Heart left ventricle (tissue), 16 donors: Measurements from ENCODE around the gene CYP2U1. TPM values are rescaled to one million over a fixed set of nuclear protein-coding genes. Genes with fewer than 3 reads are reported as not detected.

Experiments
- ATAC-seq, 4 donors: fragments of 200-7000 bp; cut with Tn5 transposase; one replicate each; pipeline ENCODE4 v1.9.1; 2020 to 2022; ENCODE audit warnings: moderate library complexity in 4 of 4, mild to moderate bottlenecking in 3 of 4, moderate number of reproducible peaks in 1 of 4
- DNase-seq, 5 donors: peaks; one replicate each; pipeline ENCODE4 v3.0.0-alpha.2; 2020
- H3K27ac ChIP-seq, 12 donors: fragments of 200-600 bp; sonication (generic) in 4 of 12; one replicate each; pipeline versions ENCODE4 v1.5.0 to v1.8.0; 2016 to 2022; ENCODE audit warnings: mild to moderate bottlenecking in 2 of 12
- H3K27me3 ChIP-seq, 9 donors: fragments of 200-600 bp; sonication (generic) in 2 of 9; one replicate each; pipeline versions ENCODE4 v1.5.1 to v1.8.0; 2016 to 2022; ENCODE audit warnings: mild to moderate bottlenecking in 3 of 9
- H3K36me3 ChIP-seq, 9 donors: fragments of 200-600 bp; sonication (generic) in 2 of 9; one replicate each; pipeline versions ENCODE4 v1.5.0 to v1.8.0; 2018 to 2022; ENCODE audit warnings: mild to moderate bottlenecking in 2 of 9
- H3K4me1 ChIP-seq, 12 donors: fragments of 200-600 bp; sonication (generic) in 4 of 12; one replicate each; pipeline versions ENCODE4 v1.5.0 to v1.8.0; 2016 to 2022; ENCODE audit warnings: mild to moderate bottlenecking in 3 of 12
- H3K4me3 ChIP-seq, 12 donors: fragments of 200-600 bp; sonication (generic) in 4 of 12; one replicate each; pipeline versions ENCODE4 v1.5.0 to v1.8.0; 2017 to 2022; ENCODE audit warnings: mild to moderate bottlenecking in 9 of 12, moderate library complexity in 4 of 12
- H3K9me3 ChIP-seq, 12 donors: fragments of 200-600 bp; sonication (generic) in 4 of 12; one replicate each; pipeline versions ENCODE4 v1.5.0 to v1.8.0; 2016 to 2022; ENCODE audit warnings: mild to moderate bottlenecking in 1 of 12
- CTCF ChIP-seq, 12 donors: fragments of 200-600 bp; sonication (generic) in 4 of 12; IDR thresholded peaks; one replicate each; pipeline versions ENCODE4 v1.5.0 to v1.8.0; 2018 to 2022; ENCODE audit warnings: antibody characterized with exemption in 12 of 12, mild to moderate bottlenecking in 5 of 12
- POLR2A ChIP-seq, 2 donors: fragments of 450-650 bp; IDR thresholded peaks; one replicate each; pipeline ENCODE4 v1.6.1; 2017; ENCODE audit warnings: antibody characterized with exemption in 2 of 2, mild to moderate bottlenecking in 2 of 2, moderate library complexity in 2 of 2
- WGBS, 4 donors: extraction: QIAGEN DNeasy Blood & Tissue Kit in 2 of 4; methylation state at CpG; one replicate each; pipeline versions ENCODE4 v1.1.5 to v1.1.7; 2013 to 2018; 5-methylcytosine and 5-hydroxymethylcytosine counted together
- intact Hi-C, 10 donors: fragments of 100-400 bp; cut with DNase I; formaldehyde crosslinking; loops; one replicate each; pipeline versions ENCODE4 v1.11.1 to v1.14.2; 2022
- polyA plus RNA-seq, 2 donors: library from polyadenylated mRNA; stranded (reverse); fragments of 200-250 nt; gene quantifications; one replicate each; pipeline ENCODE4 v1.2.3, GENCODE V29; 2013
- total RNA-seq, 9 donors: library from RNA; depleted of rRNA in 2 of 9; stranded (reverse); fragments of >200 nt in 2 of 9; fragmentation: NEBNext Ultra II Directional in 3 of 9; extraction: Animal tissue kit (Norgen Biotek cat#: 25700) in 3 of 9; gene quantifications; one replicate each; pipeline versions ENCODE4 v1.1.0 to v1.2.4, GENCODE V29; 2016 to 2023
- donor health status: ischemic (EF 13 %, LVEDD 7.1; RV severe dilation, severe dysfunction).
- donor health status: healthy with polysubstance abuse.
- donor health status: DM: no; HTN: yes; CAD: no.
- donor health status: DM: no; HTN: no; CAD: no.
- donor health status: ischemic (EF 25% LVEDD 6.9; RV normal size, moderate dysfunction).
- donor health status: ischemic (EF 25% LVEDD 5.7; RV mildly dilated, moderate dysfunction).
- donor health status: healthy.
- donor health status: DM: yes; HTN: yes; CAD: no.
- donor health status: ischemic (EF 35%, LVEDD 5.7; RV mildly dilated, moderate dysfunction).
- donor health status: nonischemic (EF 11% LVEDD 7.7; RV severe dilation, severe dysfunction).
- donor health status: DM: yes; HTN: yes; CAD: no.
- donor health status: PGD.
- donor health status: ischemic (EF 29% LVEDD 5.4; RV normal size, mild dysfunction).
- donor health status: nonischemic (EF 23%, LVEDD 6.1; RV moderate dilation, normal function).

Gene CYP2U1
- total and polyA plus RNA-seq, 11 donors: 3.7 to 11.8 (median 6.7) TPM

DNA sequence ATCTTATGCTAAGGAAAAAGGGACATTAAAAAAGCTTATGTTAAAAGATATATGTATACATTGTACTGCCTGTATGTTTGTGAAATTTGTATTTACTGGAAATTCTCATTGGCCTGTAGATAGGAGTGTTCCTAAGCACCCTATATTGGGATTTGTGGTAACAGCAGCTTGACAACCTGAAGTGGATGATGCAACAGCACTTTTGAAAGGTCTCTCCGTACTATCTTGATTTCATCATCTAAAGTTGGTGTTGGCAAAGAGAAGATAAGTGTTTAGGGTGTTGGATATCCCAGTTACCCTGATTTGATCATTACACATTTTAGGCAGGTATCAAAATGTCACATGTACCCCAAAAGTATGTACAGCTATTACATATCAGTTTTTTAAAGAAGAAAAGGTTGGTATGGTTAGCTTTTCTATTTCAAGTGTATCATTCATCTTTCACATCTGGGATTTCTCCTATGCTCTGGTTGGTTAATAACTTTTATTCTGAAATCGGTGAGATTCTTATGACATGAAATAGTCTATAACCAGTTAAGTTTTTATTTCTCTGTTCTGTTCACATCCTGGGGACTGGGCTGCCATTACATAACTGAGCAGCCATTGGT lies 68.7 kb downstream of the CYP2U1 start:
- DNase-seq: no peak
- Histone ChIP-seq H3K27me3 (no peaks in the 10 kb centered on the region), H3K27ac (peak overlapping the region in 11 of 12 donors; percentile 60 to 97 (median 90)), H3K4me1 (peaks cover 0 to 78% (median 34%) of the 10 kb centered on the region in 12 donors), H3K9me3 (no peaks in the 10 kb centered on the region), H3K36me3 (peaks cover 0 to 5% (median 0%) of the 10 kb centered on the region in 9 donors), H3K4me3 (no peak overlapping the region)
- WGBS, 4 donors: 68 to 83% (median 75%) methylated on average over 2 of the region's 2 CpGs
- TF ChIP-seq POLR2A (IDR thresholded peaks at IDR 0.05): no peak
- TF ChIP-seq CTCF (IDR thresholded peaks at IDR 0.05): no peak
- intact Hi-C loops: loop anchor here in 3 of 10 donors (10.0 kb wide), 2 partner anchors 145 to 175 kb away; partner anchors contain the start of gene SGMS2 (in 1 of the 3)
- peak in 2 of 4 donors; percentile 40 to 49 for ATAC-seq

DNA sequence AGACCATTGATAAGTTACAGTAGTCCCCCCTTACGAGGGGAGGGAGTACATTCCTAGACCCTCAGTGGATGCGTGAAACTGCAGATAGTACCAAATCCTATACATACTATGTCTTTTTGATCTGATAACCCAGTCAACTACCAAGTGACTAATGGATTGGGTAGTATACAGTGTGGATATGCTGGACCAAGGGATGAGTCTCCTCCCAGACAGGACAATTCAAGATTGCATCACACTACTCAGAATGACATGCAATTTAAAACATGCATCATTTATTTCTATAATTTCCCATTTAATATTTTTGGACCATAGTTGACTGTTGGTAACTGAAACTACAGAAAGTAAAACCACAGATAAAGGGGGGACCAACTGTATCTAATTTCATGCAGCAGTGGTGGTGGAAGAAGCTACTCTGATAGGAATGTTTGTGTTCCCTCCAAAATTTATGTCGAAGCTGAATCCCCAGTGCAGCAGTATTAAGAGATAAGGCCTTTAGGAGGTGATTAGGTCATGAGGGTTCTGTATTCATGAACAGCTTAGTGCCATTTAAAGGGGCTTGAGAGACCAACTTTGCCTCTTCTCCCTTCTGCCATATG lies 70.3 kb downstream of the CYP2U1 start:
- TF ChIP-seq CTCF (IDR thresholded peaks at IDR 0.05): no peak
- Histone ChIP-seq H3K27ac (peak overlapping the region in 5 of 12 donors; percentile 4 to 97 (median 92)), H3K36me3 (peaks cover 0 to 5% (median 0%) of the 10 kb centered on the region in 9 donors), H3K9me3 (no peaks in the 10 kb centered on the region), H3K4me1 (peaks cover 0 to 76% (median 37%) of the 10 kb centered on the region in 12 donors), H3K4me3 (no peak overlapping the region), H3K27me3 (no peaks in the 10 kb centered on the region)
- ATAC-seq (no peak), DNase-seq (no peak)
- intact Hi-C loops: no loop called here
- 71 to 82% (median 71%) methylated on average over 3 of the region's 3 CpGs for WGBS, 4 donors

Other genes with a start within 250 kb of the CYP2U1 start
- gene PAPSS1, start 211.3 kb upstream of the CYP2U1 start, total RNA-seq: 10 to 100 TPM in 4 of 9 donors, 1 to 10 TPM in 5; 7.4 to 32.7 (median 9.3) TPM
- gene PAPSS1, start 211.3 kb upstream of the CYP2U1 start, polyA plus RNA-seq: 10 to 100 TPM in 1 of 2 donors, 1 to 10 TPM in 1; 5.9 to 16.3 TPM
- gene SGMS2, start 106.6 kb upstream of the CYP2U1 start, total RNA-seq: 100 to 1,000 TPM in 1 of 9 donors, 10 to 100 TPM in 8; 19.2 to 117 (median 29.8) TPM
- 10 to 100 TPM in 1 of 2 donors, 1 to 10 TPM in 1; 2.6 to 55.7 TPM for gene SGMS2, start 106.6 kb upstream of the CYP2U1 start, polyA plus RNA-seq
- 100 to 1,000 TPM; 138 to 382 (median 217) TPM for gene HADH, start 58.3 kb downstream of the CYP2U1 start, total RNA-seq
- 100 to 1,000 TPM in 1 of 2 donors, 10 to 100 TPM in 1; 60.6 to 147 TPM for gene HADH, start 58.3 kb downstream of the CYP2U1 start, polyA plus RNA-seq
- 1 to 10 TPM in 5 of 9 donors, under 1 TPM in 3, not detected in 1; 0.16 to 3.0 (median 1.9) TPM for gene LEF1, start 237.4 kb downstream of the CYP2U1 start, total RNA-seq
- under 1 TPM; 0.08 to 0.57 TPM for gene LEF1, start 237.4 kb downstream of the CYP2U1 start, polyA plus RNA-seq